Suprapubic skin (tissue), 3 donors: ENCODE measurements around the gene SIPA1L3.

Experiments used
- CTCF ChIP-seq, 2 donors: fragments of 200-600 bp in 1 of 2; fragments of 450-650 bp in 1 of 2; sonication (generic) in 1 of 2; IDR thresholded peaks; one replicate each; pipeline ENCODE4 v1.5.1; 2016 to 2019; ENCODE audit warnings: antibody characterized with exemption in 2 of 2, mild to moderate bottlenecking in 1 of 2, moderate library complexity in 1 of 2
- EP300 ChIP-seq: sonication (generic); formaldehyde crosslinking; IDR thresholded peaks from one replicate; pipeline ENCODE4 v1.6.1; 2017; ENCODE audit warnings: antibody characterized with exemption

GRCh38 chr19:37907735-37908455 lies 887 bp downstream of the SIPA1L3 start:
- TF ChIP-seq CTCF (IDR thresholded peaks at IDR 0.05) (no peak), EP300 (no peak)
